ENCODE measurements around the gene SSBP4. TPM values are rescaled to one million over a fixed set of nuclear protein-coding genes. Genes with fewer than 3 reads are reported as not detected.

Gene SSBP4
- polyA plus RNA-seq, 2 of the 4 experiments (the other 2 are of a cell fraction) = 6.9 to 43.2 TPM

- ChIA-PET CTCF (interaction anchor here (0.6 to 6.7 kb wide), 5 partner anchors 9 to 396 kb away, joined by 3 to 30 read pairs (median 4); no protein-coding TSS in a partner anchor), POLR2A (interaction anchor here (1.3 kb wide), 1 partner anchor 79 kb away, joined by 3 read pairs; the partner anchor contains the start of gene KXD1)
- Histone ChIP-seq H3K4me3 (no peak overlapping the region), H3K4me1 (peaks cover 24% of the 10 kb centered on the region), H3K9me3 (no peaks in the 10 kb centered on the region), H3K27ac (peak overlapping the region; percentile 82 to 98), H3K4me2 (peak overlapping the region; percentile 66)
- no peak for FAIRE-seq
- 46% methylated on average over 12 of the region's 17 CpGs for WGBS (ENCODE audit: missing lambda C conversion rate)
- ATAC-seq = peak; percentile 87
- TF ChIP-seq RFX5 (IDR thresholded peaks at IDR 0.05) (no peak), HES2 (IDR thresholded peaks at IDR 0.05) (peak; percentile 74), CEBPB (IDR thresholded peaks at IDR 0.05) (peak; percentile 93 to 98), EP300 (IDR thresholded peaks at IDR 0.05) (peak in 1 of 2 experiments; percentile 49; a peak in 1 of 5 replicates), HMGXB4 (CRISPR knock-in tag; IDR thresholded peaks at IDR 0.05; ENCODE audit: borderline replicate concordance) (no peak)
- DNase-seq (ENCODE audit: low read depth in 1 of 2, low spot score in 1 of 2) = peak; percentile 83 to 85
Measured at GRCh38 chr19:18478545-18479311, 59.5 kb downstream of the SSBP4 start.

- WGBS (ENCODE audit: missing lambda C conversion rate) = 80% methylated on average over 10 of the region's 13 CpGs
- ChIA-PET POLR2A (no interaction called here), CTCF (interaction anchor here (0.9 to 1.9 kb wide), 4 partner anchors 9 to 367 kb away, joined by 3 to 5 read pairs (median 4); no protein-coding TSS in a partner anchor)
- H3K27ac ChIP-seq = peak overlapping the region; percentile 82 to 98
- TF ChIP-seq RNF2 (IDR thresholded peaks at IDR 0.05; ENCODE audit: borderline replicate concordance, low read depth) (no peak), PHF8 (IDR thresholded peaks at IDR 0.05; ENCODE audit: borderline replicate concordance, low read depth) (no peak), ZSCAN20 (CRISPR knock-in tag; IDR thresholded peaks at IDR 0.05) (no peak), MAX (IDR thresholded peaks at IDR 0.05) (no peak), PBX3 (IDR thresholded peaks at IDR 0.05) (no peak), HMGXB4 (CRISPR knock-in tag; IDR thresholded peaks at IDR 0.05; ENCODE audit: borderline replicate concordance) (no peak)
- no peak overlapping the region; the same call in 2 of the 3 replicates for H3K4me2 ChIP-seq
- ATAC-seq (no peak), DNase-seq (ENCODE audit: low read depth in 1 of 2, low spot score in 1 of 2) (no peak), FAIRE-seq (no peak)
- no peak overlapping the region for H3K4me3 ChIP-seq
- H3K4me1 ChIP-seq = peaks cover 30% of the 10 kb centered on the region
- no peaks in the 10 kb centered on the region for H3K9me3 ChIP-seq
Measured at GRCh38 chr19:18480006-18480691, 61.0 kb downstream of the SSBP4 start.

GRCh38 chr19:18481505-18482222 is 62.5 kb downstream of the SSBP4 start:
- CTCF ChIA-PET = interaction anchor here (0.6 to 3.0 kb wide), 8 partner anchors 11 to 366 kb away, joined by 3 to 15 read pairs (median 3); no protein-coding TSS in a partner anchor

More at GRCh38 chr19:18481505-18482222, 62.5 kb downstream of the SSBP4 start:
- no peak for DNase-seq (ENCODE audit: low read depth in 1 of 2, low spot score in 1 of 2)
- 89% methylated on average over 12 of the region's 12 CpGs for WGBS (ENCODE audit: missing lambda C conversion rate)
- POLR2A ChIA-PET = no interaction called here
- no peak overlapping the region for H3K4me2 ChIP-seq
- peaks cover 44% of the 10 kb centered on the region for H3K4me1 ChIP-seq
- no peak for TF ChIP-seq RFX5 (IDR thresholded peaks at IDR 0.05)
- TF ChIP-seq ESRRA (IDR thresholded peaks at IDR 0.05; ENCODE audit: borderline replicate concordance, low read length) = no peak
- H3K27ac ChIP-seq = no peak overlapping the region
- no peak for FAIRE-seq
- no peak for ATAC-seq
- H3K4me3 ChIP-seq = no peak overlapping the region
- H3K9me3 ChIP-seq = no peaks in the 10 kb centered on the region
